Stimulated activated CD4-positive, alpha-beta T cell treated with anti-CD3 and anti-CD28 coated beads, Interleukin-1b, Interleukin-23, amount 100 ng/mL, for 24 hours (primary cell): Measurements from ENCODE around the gene RAB34.

Source experiments
- DNase-seq, 4 experiments: peaks; one replicate each; pipeline ENCODE4 v3.0.0-alpha.2; 2020; ENCODE audit warnings: low read depth in 4 of 4, low spot score in 1 of 4

The RAB34 gene

DNA sequence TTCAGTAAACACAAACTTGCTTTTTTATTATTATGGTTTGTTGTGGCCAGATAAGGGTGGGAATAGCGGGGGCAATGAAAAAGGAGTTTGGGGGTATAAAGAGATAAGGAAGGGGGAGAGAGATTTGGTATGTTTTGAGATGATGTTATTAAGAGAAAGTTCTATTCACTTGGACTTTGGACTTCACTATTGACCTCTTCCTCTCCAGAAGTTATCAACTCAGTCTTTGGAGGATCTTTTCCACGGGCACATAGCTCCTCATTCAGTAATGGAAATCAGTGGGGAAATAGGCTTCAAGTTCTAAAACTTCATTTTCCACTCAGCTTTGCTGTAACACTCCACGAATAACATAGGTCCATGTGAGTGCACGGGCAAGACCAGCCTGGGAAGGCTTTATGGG is 29.2 kb downstream of the RAB34 start:
- no peak for DNase-seq

DNA sequence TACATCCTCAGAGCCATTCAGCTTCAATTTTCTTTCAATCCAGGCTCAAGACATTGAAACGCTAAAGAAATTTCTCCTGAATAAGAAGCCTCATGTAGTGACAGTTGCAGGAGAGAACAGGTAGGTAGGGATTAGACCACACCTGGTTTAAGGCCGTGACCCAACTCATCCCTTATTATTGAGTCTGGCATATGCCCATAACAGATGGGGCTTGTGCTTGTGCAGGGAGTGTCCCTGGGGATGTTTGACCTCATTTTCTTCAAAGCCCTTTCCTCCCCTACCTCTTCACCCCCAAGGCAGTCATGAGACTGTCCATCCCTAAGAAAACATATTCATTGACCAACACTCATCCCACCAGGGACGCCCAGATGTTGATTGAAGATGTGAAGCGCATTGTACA is 31.4 kb downstream of the RAB34 start:
- no peak for DNase-seq

DNA sequence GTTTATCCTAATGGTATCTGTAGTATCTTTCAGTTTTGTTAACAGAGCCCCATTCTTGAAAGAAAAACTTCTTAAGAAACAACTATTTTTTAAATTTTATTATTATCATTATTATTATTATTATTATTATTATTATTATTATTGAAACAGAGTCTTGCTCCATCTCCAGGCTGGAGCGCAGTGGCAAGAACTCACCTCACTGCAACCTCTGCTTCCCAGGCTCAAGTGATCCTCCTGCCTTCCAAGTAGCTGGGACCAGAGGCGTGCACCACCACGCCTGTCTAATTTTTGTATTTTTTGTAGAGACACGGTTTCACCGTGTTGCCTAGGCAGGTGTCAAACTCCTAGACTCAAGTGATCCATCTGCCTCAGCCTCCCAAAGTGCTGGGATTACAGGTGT is 32.3 kb downstream of the RAB34 start:
- no peak for DNase-seq

DNA sequence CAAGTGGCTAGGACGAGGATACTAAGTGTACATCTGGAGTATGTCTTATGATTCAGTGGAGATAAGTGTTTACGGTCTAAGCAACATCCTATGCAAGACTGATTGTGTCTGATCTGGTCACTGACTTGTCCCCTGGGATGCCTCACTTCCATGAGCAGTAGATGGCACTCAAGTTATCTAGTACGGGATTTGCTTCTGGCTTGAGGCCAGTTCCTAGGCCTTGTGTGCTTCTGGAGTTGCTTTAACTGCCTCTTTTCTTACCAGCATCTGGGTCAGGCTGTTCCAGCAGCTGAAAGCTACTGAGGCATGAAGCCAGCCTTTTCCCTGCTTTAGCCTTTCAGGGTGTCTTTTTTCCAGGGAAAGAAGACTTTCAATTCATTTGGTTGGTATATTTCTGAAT is 32.7 kb downstream of the RAB34 start:
- DNase-seq = no peak

DNA sequence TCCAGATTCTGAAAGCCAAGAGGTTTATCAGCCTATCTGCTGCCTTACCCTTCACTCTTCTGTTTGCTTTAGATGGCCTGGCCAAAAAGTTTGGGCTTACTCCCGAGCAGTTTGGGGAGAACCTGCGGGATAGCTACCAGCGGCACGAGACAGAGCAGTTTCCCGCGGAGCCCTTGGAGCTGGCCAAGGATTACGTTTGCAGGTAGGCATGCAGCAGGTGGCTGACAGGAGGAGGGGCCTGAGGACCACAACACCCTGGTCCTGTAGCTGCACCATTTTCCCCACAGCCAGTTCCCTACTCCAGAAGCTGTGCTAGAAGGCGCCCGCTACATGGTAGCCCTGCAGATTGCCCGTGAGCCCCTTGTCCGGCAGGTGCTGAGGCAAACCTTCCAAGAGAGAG is 35.0 kb downstream of the RAB34 start:
- no peak for DNase-seq

DNA sequence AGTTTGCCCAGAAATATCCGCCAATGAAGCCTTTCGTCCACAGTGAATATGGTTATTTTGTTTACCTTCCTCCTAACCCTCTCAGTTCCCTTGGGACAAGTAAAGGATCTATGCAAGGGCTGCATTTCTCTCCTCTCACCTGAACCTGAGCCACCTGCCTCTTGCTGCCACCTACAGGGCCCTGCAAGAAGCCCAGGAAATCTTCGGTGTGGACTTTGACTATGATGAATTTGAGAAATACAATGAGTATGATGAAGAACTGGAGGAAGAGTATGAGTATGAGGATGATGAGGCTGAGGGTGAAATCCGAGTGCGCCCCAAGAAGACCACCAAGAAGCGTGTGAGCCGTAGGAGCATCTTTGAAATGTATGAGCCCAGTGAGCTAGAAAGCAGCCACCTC is 41.7 kb downstream of the RAB34 start:
- no peak for DNase-seq

DNA sequence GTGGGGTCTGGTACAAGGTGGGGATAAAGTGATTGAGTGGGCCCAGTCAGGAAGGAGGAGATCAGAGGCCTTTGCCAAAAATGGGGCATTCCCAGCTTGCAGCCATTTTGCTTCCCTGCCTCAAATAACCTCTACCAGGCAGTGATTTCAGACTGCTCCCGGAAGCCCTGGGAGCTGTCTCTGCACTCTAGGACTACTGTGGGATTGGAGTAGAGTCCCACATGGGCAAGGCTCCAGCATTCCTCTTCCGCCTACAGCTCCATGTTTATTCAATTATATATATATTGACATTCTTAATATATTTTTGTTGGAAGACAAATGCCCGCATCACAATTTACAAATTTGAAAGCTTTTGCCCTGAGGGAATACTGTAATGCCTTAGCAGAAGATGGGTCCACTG is 42.2 kb downstream of the RAB34 start:
- no peak for DNase-seq

DNA sequence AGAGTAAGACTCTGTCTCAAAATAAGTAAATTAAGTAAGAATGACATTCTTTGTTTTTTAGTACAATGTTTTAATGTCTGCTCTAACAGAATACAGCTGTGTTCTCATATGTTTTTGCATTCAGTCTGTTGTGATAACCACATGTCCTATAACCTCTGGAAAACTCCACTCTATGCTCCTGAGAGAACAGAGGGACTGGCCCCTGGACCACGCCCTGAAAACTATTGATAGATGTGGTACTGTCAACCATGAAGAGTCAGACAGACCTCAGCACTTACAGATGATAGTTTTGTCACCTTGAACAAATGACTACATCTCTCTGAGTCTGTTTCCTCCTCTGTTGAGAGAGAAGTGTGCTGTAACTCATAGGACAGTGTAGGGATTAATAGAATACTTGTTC is 47.8 kb downstream of the RAB34 start:
- no peak for DNase-seq

DNA sequence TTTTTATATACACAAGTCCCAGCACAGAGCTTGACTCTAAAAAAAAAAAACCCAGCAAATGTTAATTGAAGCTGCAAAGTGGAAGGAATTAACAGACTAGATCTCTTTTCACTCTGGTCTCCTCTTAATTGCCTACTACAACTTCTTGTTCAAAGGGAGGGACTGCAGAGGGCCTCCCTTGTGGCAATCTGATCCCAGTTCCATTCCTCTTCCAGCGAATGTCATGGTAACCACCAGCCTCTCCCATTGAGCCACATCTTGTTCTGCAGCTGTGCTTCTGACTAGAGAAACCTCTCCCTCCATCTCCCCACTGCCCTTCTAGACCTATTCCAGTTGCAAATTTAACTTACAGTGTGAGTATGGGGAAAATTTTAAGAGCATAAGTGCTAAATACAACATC is 49.8 kb downstream of the RAB34 start:
- DNase-seq = no peak

DNA sequence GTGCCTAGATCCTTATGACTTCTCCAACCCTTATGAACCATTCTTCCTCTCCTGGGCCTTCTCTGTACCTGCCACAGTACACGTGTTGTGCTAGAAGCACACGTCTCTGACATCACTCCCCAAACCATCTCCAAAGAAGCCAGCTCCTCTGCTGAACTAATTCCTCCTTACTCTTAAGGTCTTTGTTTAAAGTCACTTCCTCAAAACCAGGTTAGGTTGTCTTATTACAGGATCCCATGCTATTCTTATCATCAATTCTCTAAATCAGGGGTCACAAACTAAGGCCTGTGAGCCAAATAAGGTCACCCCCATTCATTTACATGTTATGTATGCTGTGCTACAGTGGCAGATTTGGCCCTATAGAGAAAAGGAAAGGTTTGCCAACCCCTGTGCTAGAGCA is 51.7 kb downstream of the RAB34 start:
- no peak for DNase-seq
